Erythroblast (primary cell): ENCODE results near the gene GINM1.

ENCODE experiments used
- GATA1 ChIP-seq: IDR thresholded peaks from 2 replicates; pipeline ENCODE4 v1.6.1; 2011; ENCODE audit warnings: low read depth, mild to moderate bottlenecking, control low read depth, low read length, moderate library complexity
- POLR2A ChIP-seq: IDR thresholded peaks from 2 replicates; pipeline ENCODE4 v1.6.1; 2011; ENCODE audit warnings: mild to moderate bottlenecking, low read length

DNA sequence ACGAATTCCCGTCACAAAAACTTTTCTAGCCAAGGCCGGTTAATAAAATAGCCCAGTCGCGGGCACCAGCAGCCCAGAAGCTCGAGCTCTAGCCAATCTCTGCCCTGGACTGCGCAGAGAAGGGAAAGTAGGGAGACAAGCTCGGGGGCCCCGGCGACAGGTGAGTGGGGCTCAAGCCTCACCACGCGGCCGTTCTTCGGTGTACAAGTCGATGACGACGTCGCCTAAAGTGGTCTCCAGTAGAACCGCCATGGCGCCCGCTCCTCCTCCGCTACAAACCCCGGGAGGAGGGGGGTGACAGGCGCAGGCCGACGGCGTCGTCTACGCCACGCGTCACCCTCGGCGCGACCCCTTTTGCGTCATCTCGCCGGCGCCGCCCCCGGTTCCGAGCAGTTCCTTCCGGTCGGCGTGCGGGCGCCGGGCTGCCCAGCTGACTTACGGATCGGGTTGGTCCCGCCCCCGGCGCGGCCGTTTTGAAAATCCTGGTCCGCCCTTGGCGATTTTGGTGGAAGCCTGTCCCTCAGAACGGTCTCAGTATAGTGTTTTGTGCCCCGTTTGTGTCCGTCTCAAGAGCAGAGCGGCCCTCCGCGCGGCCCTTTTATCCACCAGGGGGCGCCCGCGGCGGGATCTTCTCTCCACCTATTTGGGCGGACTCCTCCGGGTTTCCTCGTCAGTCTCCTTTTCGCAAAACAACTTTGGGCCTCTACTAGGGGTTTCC lies 20.3 kb upstream of the GINM1 start, which contains the start of gene PPIL4:
- TF ChIP-seq POLR2A (peak; percentile 92), GATA1 (no peak)
